Stomach smooth muscle (tissue), 2 donors: ENCODE data around the gene DNAH11.
A peak's percentile ranks its signal among the peaks of the same experiment; 100 is the strongest.

Source experiments
- H3K27ac ChIP-seq: one replicate; pipeline ENCODE4 v1.7.0; 2013; ENCODE audit warnings: mild to moderate bottlenecking, low read length, inconsistent platforms
- H3K27me3 ChIP-seq, 2 donors: one replicate each; pipeline ENCODE4 v1.7.0; 2013; ENCODE audit warnings: low read length in 2 of 2; ENCODE audit not compliant: insufficient read depth in 2 of 2, control insufficient read depth in 1 of 2
- H3K36me3 ChIP-seq, 2 donors: one replicate each; pipeline ENCODE4 v1.7.0; 2013; ENCODE audit warnings: low read length in 2 of 2; ENCODE audit not compliant: control insufficient read depth in 2 of 2, insufficient read depth in 2 of 2
- H3K4me1 ChIP-seq: one replicate; pipeline ENCODE4 v1.7.0; 2013; ENCODE audit warnings: low read length; ENCODE audit not compliant: control insufficient read depth, insufficient read depth
- H3K4me3 ChIP-seq, 2 donors: one replicate each; pipeline ENCODE4 v1.7.0; 2013; ENCODE audit warnings: low read length in 2 of 2
- H3K9ac ChIP-seq, 2 donors: one replicate each; pipeline ENCODE4 v1.7.0; 2013; ENCODE audit warnings: low read length in 2 of 2, mild to moderate bottlenecking in 1 of 2
- H3K9me3 ChIP-seq, 2 donors: one replicate each; pipeline ENCODE4 v1.7.0; 2013; ENCODE audit warnings: low read length in 2 of 2; ENCODE audit not compliant: control insufficient read depth in 2 of 2
- donor health status: healthy.
- donor health status: Pancreatic carcinoma.

The DNAH11 gene

DNA sequence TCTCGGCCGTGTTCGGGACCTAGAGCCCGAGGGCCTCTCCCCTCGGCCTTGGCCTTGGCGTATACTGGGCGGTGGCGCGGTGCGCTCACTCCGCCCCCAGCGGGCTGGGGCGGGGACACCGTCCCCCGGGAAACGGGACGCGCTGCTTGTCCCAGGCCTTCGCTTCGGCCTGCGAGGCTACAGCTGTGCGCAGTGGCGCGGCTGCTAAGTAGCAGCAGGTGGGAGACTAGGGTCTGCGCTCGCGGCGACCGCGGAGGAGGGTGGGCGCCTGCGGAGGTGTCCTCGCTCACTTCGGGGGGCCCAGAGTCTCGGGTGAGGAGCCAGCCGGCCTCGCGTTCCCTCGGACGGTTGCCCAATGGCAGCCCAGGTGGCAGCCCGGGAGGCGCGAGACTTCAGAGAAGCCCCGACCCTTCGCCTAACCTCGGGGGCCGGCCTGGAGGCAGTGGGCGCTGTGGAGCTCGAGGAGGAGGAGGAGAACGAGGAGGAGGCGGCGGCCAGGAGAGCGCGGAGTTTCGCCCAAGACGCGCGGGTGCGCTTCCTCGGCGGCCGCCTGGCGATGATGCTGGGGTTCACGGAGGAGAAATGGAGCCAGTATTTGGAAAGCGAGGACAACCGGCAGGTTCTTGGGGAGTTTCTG, at the start of gene DNAH11:
Gene DNAH11 (plus strand): TSS at position 149 of the 637 bp plus-strand sequence. CDS start 207 bp downstream, at position 356.
- Histone ChIP-seq H3K4me1 (peaks cover 9% of the 10 kb centered on the region), H3K36me3 (no peaks in the 10 kb centered on the region), H3K27me3 (peaks cover 2 to 19% of the 10 kb centered on the region in 2 donors), H3K27ac (no peak within 1 kb of the TSS), H3K9ac (peak within 1 kb of the TSS in 1 of 2 donors; percentile 21), H3K9me3 (no peaks in the 10 kb centered on the region), H3K4me3 (peak within 1 kb of the TSS; percentile 53 to 74)

DNA sequence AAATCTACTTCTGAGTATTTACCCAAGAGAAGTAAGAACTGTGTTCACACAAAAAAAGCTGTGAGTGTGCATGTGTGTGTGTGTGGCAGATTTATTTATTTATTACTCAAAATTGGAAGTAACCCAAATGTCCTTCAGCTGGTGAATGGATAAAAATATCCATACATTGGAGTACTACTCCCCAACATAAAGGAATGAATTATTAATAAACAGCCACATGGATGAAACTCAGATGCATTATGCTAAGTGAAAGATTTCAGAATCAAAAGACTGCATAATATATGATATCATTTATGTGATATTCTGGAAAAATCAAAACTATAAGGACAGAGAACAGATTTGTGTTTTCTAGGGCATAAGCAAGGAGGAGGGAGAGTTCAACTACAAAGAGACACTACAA, 47.1 kb upstream of the DNAH11 start:
- no peaks in the 10 kb centered on the region for H3K4me1 ChIP-seq
- no peak overlapping the region for H3K4me3 ChIP-seq
- no peaks in the 10 kb centered on the region for H3K27me3 ChIP-seq
- peaks cover 2 to 4% of the 10 kb centered on the region in 2 donors for H3K9me3 ChIP-seq
- no peak overlapping the region for H3K27ac ChIP-seq
- H3K9ac ChIP-seq, result no peak overlapping the region
- H3K36me3 ChIP-seq, result peaks cover 0 to 2% of the 10 kb centered on the region in 2 donors

DNA sequence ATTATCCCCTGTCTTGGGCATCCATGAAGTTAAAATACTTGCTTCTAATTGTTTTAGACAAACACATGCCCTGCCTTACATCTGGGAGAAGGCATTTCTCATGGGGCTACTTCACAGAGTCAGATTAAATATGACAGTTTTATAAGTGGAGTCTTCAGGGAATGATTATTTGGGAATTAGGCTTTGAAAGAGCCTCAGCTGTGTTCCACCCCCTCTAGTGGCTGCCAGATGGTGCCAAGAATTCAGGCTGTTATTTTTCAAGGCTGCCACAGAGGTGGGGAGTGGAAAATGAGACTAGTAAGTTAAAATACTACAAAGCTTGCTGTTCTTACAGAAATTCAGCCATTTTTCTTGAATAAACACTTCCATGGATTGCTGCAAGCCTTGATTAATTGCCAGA, 45.8 kb upstream of the DNAH11 start:
- H3K4me3 ChIP-seq, result no peak overlapping the region
- peaks cover 0 to 3% of the 10 kb centered on the region in 2 donors for H3K36me3 ChIP-seq
- no peak overlapping the region for H3K9ac ChIP-seq
- no peaks in the 10 kb centered on the region for H3K27me3 ChIP-seq
- no peak overlapping the region for H3K27ac ChIP-seq
- peaks cover 2 to 4% of the 10 kb centered on the region in 2 donors for H3K9me3 ChIP-seq
- H3K4me1 ChIP-seq, result no peaks in the 10 kb centered on the region

GRCh38 chr7:21500117-21500832, 42.6 kb upstream of the DNAH11 start:
- no peak overlapping the region for H3K27ac ChIP-seq
- H3K9ac ChIP-seq, result no peak overlapping the region
- no peaks in the 10 kb centered on the region for H3K27me3 ChIP-seq
- H3K4me1 ChIP-seq, result no peaks in the 10 kb centered on the region
- H3K36me3 ChIP-seq, result peaks cover 0 to 3% of the 10 kb centered on the region in 2 donors
- no peak overlapping the region for H3K4me3 ChIP-seq
- peaks cover 0 to 2% of the 10 kb centered on the region in 2 donors for H3K9me3 ChIP-seq

GRCh38 chr7:21504021-21504420, 38.8 kb upstream of the DNAH11 start:
- Histone ChIP-seq H3K9me3 (no peaks in the 10 kb centered on the region), H3K36me3 (peaks cover 0 to 3% of the 10 kb centered on the region in 2 donors)

GRCh38 chr7:21507627-21508343, 35.1 kb upstream of the DNAH11 start:
- H3K4me1 ChIP-seq, result no peaks in the 10 kb centered on the region
- no peaks in the 10 kb centered on the region for H3K27me3 ChIP-seq
- H3K27ac ChIP-seq, result no peak overlapping the region
- no peak overlapping the region for H3K9ac ChIP-seq
- H3K4me3 ChIP-seq, result no peak overlapping the region
- H3K9me3 ChIP-seq, result no peaks in the 10 kb centered on the region
- peaks cover 5% of the 10 kb centered on the region in 2 donors for H3K36me3 ChIP-seq

More at GRCh38 chr7:21504021-21504420, 38.8 kb upstream of the DNAH11 start:
- H3K27ac ChIP-seq, result no peak overlapping the region
- H3K4me1 ChIP-seq, result no peaks in the 10 kb centered on the region
- H3K27me3 ChIP-seq, result no peaks in the 10 kb centered on the region
- H3K9ac ChIP-seq, result no peak overlapping the region
- H3K4me3 ChIP-seq, result no peak overlapping the region

DNA sequence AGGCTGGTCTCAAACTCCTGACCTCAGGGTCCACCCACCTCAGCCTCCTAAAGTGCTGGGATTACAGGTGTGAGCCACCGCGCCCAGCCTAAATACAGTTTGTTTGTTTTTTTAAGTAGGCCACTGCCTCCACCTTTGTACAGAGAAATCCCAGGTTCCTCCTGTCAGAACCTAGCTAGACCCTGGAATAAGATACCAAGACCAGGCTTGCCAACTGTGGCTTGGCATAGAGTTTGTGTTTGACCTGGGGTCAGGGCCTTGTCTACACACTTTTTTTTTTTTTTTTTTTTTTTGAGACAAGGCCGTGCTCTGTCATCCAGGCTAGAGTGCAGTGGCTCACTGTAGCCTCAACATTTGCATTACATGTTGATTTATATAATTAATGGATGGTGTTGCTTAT, 34.3 kb upstream of the DNAH11 start:
- H3K27ac ChIP-seq, result no peak overlapping the region
- H3K9me3 ChIP-seq, result no peaks in the 10 kb centered on the region
- no peak overlapping the region for H3K4me3 ChIP-seq
- no peak overlapping the region for H3K9ac ChIP-seq
- no peaks in the 10 kb centered on the region for H3K27me3 ChIP-seq
- peaks cover 5% of the 10 kb centered on the region in 2 donors for H3K36me3 ChIP-seq
- H3K4me1 ChIP-seq, result no peaks in the 10 kb centered on the region

DNA sequence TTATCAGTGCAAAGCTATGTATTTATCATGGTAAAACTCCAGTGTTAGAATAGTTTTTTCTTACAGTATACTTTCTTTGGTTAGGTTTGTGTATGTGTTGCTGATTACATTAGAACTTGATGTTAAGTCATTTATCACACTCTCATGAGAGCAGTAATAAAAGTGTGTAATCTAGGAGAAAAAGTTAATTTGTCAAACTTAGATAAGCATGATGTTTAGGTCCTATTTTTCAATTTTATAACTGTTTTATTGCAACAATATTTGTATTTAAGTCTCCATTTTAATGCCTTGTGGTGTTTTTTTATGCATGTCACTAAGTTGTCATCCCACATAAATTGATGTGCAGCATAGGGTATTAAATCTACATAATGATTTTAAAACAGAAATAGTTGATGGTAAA, 28.8 kb upstream of the DNAH11 start:
- Histone ChIP-seq H3K9me3 (no peaks in the 10 kb centered on the region), H3K9ac (no peak overlapping the region), H3K36me3 (peaks cover 5% of the 10 kb centered on the region in 2 donors), H3K4me3 (no peak overlapping the region), H3K27me3 (no peaks in the 10 kb centered on the region), H3K4me1 (no peaks in the 10 kb centered on the region), H3K27ac (no peak overlapping the region)

GRCh38 chr7:21524680-21525079, 18.2 kb upstream of the DNAH11 start:
- Histone ChIP-seq H3K27me3 (no peaks in the 10 kb centered on the region), H3K4me1 (no peaks in the 10 kb centered on the region), H3K36me3 (no peaks in the 10 kb centered on the region), H3K9me3 (no peaks in the 10 kb centered on the region), H3K9ac (no peak overlapping the region), H3K27ac (no peak overlapping the region), H3K4me3 (no peak overlapping the region)

- Histone ChIP-seq H3K4me3 (no peak overlapping the region), H3K27me3 (no peaks in the 10 kb centered on the region), H3K27ac (no peak overlapping the region), H3K36me3 (no peaks in the 10 kb centered on the region), H3K9ac (no peak overlapping the region), H3K4me1 (no peaks in the 10 kb centered on the region), H3K9me3 (no peaks in the 10 kb centered on the region)
These were observed 16.8 kb upstream of the DNAH11 start for GRCh38 chr7:21526007-21526406.
